ENCODE measurements around the gene OR2A42.
"Not testable (repeated sequence)": the region's sequence is repeated elsewhere in the genome, so short reads cannot be mapped to it uniquely, and the experiment has no call there.

OR2A42 gene, protein sequence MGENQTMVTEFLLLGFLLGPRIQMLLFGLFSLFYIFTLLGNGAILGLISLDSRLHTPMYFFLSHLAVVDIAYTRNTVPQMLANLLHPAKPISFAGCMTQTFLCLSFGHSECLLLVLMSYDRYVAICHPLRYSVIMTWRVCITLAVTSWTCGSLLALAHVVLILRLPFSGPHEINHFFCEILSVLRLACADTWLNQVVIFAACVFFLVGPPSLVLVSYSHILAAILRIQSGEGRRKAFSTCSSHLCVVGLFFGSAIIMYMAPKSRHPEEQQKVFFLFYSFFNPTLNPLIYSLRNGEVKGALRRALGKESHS

GRCh38 chr7:144239365-144239764 is at the start of gene OR2A42:
TSS of gene OR2A42 (minus strand) at chr7:144239605. CDS start at chr7:144232843, 6,762 bp downstream.
- DNase-seq (ENCODE audit: low read depth) = not testable (repeated sequence)

DNA sequence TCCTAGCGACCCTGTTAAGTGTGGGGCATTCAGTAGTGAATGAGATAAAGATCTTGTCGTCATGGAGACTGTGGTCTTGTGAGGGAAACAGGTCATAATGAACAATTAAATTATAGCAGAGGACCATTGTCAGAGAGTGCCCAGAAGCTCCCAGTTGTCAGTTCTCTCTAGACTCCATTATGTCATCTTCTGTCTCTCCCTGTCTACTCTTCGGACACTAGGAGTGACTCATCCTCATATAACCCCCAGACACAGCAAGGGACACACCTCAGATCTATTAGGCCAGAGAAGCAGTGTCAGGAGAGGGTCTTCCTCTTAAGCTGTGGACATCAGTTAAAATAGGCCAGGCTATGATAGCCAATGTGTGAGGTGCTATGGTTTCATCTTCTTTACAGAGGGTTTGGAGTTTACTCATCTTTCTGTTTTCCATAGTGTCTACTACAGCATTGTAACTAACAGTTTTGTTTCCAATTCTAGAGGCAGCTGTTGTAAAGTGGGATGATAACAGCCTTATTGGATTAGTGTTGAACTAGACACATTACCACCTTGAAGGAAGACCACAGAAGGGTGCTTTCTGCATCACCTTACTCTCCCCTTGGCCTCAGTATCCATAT is 47.9 kb upstream of the OR2A42 start:
- DNase-seq (ENCODE audit: low read depth) = not testable (repeated sequence)

DNA sequence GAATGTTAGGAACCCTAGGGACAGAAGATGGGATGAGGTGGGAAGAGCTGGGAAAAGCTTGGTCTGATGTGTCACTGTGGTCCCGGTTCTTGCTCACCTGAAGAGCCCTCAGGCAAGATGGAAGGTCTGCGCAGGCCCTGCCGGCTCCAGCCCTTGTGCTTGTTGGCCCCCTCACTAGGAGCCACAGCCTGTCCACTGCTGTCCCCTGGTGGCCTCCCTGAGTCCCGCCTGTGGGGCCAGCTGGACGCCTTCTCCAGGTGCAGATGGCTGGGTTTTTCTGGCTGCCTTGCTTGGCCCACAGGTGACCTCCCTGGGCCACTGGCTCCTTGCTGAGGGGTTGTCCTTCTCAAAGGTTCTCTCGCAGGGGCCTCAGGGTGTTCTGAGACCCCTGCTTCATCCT is 44.3 kb upstream of the OR2A42 start:
- DNase-seq (ENCODE audit: low read depth) = not testable (repeated sequence)

GRCh38 chr7:144282490-144282889 is 43.1 kb upstream of the OR2A42 start:
- DNase-seq (ENCODE audit: low read depth) = not testable (repeated sequence)

GRCh38 chr7:144281981-144282380 is 42.6 kb upstream of the OR2A42 start:
- not testable (repeated sequence) for DNase-seq (ENCODE audit: low read depth)

DNA sequence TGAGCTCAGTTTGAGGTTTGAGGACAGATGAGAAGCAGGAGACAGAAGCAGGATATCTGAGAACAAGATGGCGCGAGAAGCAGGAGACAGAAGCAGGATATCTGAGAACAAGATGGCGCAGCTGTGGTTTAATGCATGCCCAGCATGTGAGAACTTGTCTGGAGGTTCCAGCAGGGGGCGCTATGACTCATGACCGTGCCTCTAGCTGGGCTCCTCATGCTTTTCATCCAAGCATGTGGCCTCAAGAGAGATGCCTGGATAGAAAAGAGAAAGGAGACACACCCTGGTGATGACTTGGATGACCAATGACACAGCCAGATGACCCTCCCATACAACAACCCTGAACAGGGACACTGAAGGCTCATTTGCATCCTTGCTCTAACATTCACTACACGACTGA is 40.6 kb upstream of the OR2A42 start:
- not testable (repeated sequence) for DNase-seq (ENCODE audit: low read depth)

GRCh38 chr7:144275281-144275680 is 35.9 kb upstream of the OR2A42 start:
- not testable (repeated sequence) for DNase-seq (ENCODE audit: low read depth)

- not testable (repeated sequence) for DNase-seq (ENCODE audit: low read depth)
These were observed 29.8 kb upstream of the OR2A42 start, which contains the start of gene CTAGE8 for GRCh38 chr7:144269188-144269587. TSS of gene CTAGE8 (minus strand) at chr7:144269288. CDS start at chr7:144269250, 38 bp downstream.

GRCh38 chr7:144264692-144265091 is 25.3 kb upstream of the OR2A42 start, which contains the start of gene OR2A7:
TSS of gene OR2A7 (minus strand) at chr7:144264792. CDS start at chr7:144259628, 5,164 bp downstream.
- DNase-seq (ENCODE audit: low read depth) = not testable (repeated sequence)

DNA sequence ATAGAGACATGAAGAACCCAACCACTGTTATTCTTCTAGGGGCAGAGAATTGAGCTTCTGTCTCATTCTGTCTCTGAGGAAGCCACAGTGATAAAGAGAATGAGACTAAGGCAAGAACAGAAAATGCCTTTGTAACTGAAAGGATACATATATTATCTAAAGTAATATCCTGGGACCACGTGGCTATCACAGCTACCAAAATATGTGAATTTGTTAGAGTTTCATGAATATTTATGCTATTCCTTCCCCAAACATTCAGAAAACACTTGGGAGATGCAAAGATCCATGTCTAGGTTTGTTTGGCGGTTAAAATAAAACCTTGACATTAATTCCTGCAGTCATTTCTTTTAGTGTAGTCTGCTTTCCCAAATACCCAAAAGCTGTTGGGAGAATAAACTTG is 22.7 kb upstream of the OR2A42 start:
- not testable (repeated sequence) for DNase-seq (ENCODE audit: low read depth)

- DNase-seq (ENCODE audit: low read depth) = not testable (repeated sequence)
These were observed 19.7 kb upstream of the OR2A42 start for GRCh38 chr7:144259067-144259466.

DNA sequence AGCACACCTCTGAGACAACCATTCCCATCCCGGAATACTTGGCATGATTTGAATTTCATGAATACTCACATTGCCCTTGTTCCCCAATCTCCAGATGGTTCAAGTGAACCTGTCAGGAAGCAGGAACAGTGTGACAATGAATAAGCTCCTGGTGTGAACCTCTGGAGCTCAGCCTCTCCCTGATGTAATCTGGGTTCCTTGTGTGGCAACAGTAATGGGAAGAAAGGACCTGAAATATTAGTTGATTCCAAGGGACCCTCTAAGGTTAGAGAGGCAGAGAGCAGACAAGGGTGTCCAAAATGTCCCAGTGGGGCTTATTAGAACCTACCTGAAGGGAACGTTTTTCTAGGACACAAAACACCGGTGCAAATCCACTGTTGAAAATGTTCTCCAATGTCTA is 16.7 kb upstream of the OR2A42 start:
- no peak for DNase-seq (ENCODE audit: low read depth)

- no peak for DNase-seq (ENCODE audit: low read depth)
These were observed 16.1 kb upstream of the OR2A42 start for GRCh38 chr7:144255471-144255897.

- not testable (repeated sequence) for DNase-seq (ENCODE audit: low read depth)
These were observed 12.9 kb upstream of the OR2A42 start for GRCh38 chr7:144252307-144252706.

GRCh38 chr7:144247674-144248330 is 8.4 kb upstream of the OR2A42 start:
- not testable (repeated sequence) for DNase-seq (ENCODE audit: low read depth)

- not testable (repeated sequence) for DNase-seq (ENCODE audit: low read depth)
These were observed 7.6 kb upstream of the OR2A42 start for GRCh38 chr7:144246967-144247366.

DNA sequence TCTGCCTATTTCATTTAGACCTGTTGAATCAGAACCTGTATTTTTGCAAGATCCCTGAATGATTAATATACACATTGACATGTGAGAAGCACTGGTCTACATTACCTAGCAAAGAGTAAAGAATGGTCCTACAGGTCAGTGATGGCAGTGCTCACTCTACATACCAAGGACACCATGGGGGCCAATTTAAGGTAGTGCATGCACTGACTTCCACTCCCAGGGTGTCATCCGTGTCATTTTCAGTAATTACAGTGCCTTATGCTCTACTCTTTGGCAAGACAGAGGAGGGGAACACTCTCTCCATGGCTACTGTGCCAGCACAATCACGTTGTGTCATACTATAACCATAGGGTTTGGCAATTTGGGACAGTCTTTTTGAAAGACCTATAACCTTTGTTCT is 6.0 kb upstream of the OR2A42 start:
- not testable (repeated sequence) for DNase-seq (ENCODE audit: low read depth)

- not testable (repeated sequence) for DNase-seq (ENCODE audit: low read depth)
These were observed 799 bp downstream of the OR2A42 start for GRCh38 chr7:144238530-144239082.

GRCh38 chr7:144233039-144233438 is 6.4 kb downstream of the OR2A42 start:
- DNase-seq (ENCODE audit: low read depth) = not testable (repeated sequence)

DNA sequence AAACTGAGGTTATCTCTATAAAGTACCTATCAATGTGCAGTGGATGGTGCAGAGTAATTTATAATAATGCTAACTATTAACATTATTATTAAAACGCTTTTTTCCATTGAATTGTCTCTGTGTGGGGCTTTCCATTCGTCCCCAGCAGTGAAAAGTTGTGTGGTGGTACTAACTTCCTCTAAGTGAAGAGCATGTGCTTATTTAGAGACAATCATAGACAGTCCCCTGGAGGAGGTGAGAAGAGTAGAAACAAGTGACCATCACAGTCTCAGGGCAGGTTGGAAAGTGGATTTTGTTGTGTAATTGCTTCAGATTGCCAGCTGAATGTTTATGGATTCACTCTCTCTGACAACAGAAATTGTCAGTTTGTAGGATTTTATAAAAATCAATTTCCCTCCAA is 8.4 kb downstream of the OR2A42 start:
- DNase-seq (ENCODE audit: low read depth) = not testable (repeated sequence)

DNA sequence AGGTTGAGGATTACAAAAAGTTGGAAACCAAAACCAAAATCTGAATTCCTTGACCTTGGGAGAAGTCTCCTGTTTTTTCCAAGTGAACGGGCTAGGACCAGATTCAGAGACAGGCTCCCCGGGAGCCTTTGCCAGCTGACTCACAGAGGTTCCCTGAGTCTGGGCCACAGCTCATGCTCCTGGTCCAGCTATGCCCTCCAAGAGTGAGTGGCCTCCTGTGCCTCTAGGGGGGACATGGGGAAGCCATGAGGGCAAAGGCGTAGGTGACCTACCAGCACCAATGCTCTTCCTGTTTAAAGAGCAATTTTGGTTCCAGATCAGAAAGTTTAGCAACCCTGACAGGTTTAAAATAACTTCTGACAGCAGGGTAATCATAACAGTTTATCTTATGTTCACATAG is 10.6 kb downstream of the OR2A42 start:
- not testable (repeated sequence) for DNase-seq (ENCODE audit: low read depth)

DNA sequence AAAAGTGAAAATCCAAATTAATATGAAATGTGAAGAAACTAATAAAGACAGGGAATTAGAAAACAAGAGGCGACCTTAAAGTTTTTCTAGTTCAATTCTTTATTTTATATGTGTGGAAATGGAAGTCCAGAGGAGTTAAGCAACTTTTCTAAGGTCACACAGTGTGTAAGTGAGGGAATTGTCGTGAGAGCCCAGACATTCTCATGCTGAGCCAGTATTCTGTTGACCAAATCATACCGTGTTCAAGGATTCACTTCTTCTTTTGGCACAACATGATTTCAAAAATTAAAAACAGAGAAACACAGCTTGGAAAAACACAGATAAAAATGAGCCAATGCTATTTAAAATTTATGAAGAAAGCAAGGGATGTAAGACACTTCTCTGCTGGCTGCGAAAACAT is 12.5 kb downstream of the OR2A42 start:
- not testable (repeated sequence) for DNase-seq (ENCODE audit: low read depth)

All from activated T-cell treated with anti-CD3 and anti-CD28 coated beads for 1 hour (primary cell).